ENCODE data around the gene THSD7A. TPM values are rescaled to one million over a fixed set of nuclear protein-coding genes. Genes with fewer than 3 reads are reported as not detected.

Gene THSD7A
- total and polyA plus RNA-seq, 2 of the 8 experiments (the other 6 are each of a cell fraction or from before 2014, with no cell fraction given) = 0.44 to 1.2 TPM

DNA sequence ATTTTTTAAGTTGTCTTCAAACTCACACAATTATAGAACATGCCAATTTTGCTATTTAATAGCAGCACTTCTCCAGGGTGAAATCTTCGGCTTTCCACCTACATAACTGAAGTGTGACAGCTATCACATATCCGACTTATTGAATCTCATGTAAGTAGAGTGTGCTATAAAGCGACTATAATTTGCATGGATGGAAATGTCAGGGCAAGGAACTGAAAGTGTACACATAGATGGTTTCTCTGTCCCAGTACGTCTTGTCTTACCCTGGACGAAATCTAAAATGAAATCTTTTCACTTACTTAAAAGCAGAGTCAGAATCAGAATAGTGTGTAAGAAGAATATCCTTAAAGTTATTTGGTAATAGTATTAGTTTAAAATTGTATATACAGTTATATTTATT, 132.3 kb downstream of the THSD7A start:
- H3K79me2 ChIP-seq (ENCODE audit: control insufficient read depth in 1 of 2, insufficient read depth in 2 of 2, low read length in 2 of 2) = no peaks in the 10 kb centered on the region
- H4K91ac ChIP-seq (replicated peaks; ENCODE audit: insufficient read length, low read length) = no peak overlapping the region
- H4K5ac ChIP-seq (ENCODE audit: insufficient read length, low read depth, low read length) = no peak overlapping the region
- H2BK15ac ChIP-seq (ENCODE audit: low read length) = no peak overlapping the region
- no peaks in the 10 kb centered on the region for H3K36me3 ChIP-seq (ENCODE audit: control insufficient read depth in 2 of 4, insufficient read depth in 4 of 4, low read length in 3 of 4)
- H3K9me3 ChIP-seq (ENCODE audit: insufficient read depth in 2 of 2, low read depth in 1 of 2, low read length in 1 of 2) = no peaks in the 10 kb centered on the region
- no peak overlapping the region for H3K18ac ChIP-seq (ENCODE audit: extremely low read depth, low read length)
- WGBS, 2 experiments (ENCODE audit: extremely low coverage in 1 of 2, insufficient coverage in 1 of 2, insufficient read length in 1 of 2, insufficient replicate concordance in 2 of 2, low coverage in 1 of 2, low lambda C conversion rate in 2 of 2, missing lambda C conversion rate in 1 of 2) = 81% methylated on average over 5 of the region's 5 CpGs; no CpG with 5 or more reads in 1 of the 2 experiments
- ChIA-PET POLR2A (ENCODE audit: partially characterized antibody) (no interaction called here), CTCF (ENCODE audit: partially characterized antibody) (no interaction called here)
- DNase-seq (ENCODE audit: low read depth in 1 of 2, low spot score in 2 of 2) (no peak), FAIRE-seq (no peak)
- H2BK5ac ChIP-seq (ENCODE audit: low read depth, low read length) = no peak overlapping the region
- no peaks in the 10 kb centered on the region for H3K27me3 ChIP-seq (replicated peaks in 1 of 4; ENCODE audit: control insufficient read depth in 3 of 4, extremely low read depth in 1 of 4, insufficient read depth in 3 of 4, low read length in 3 of 4)
- H2BK120ac ChIP-seq (replicated peaks; ENCODE audit: low read depth, low read length) = no peak overlapping the region
- no peak overlapping the region for H2AK5ac ChIP-seq (ENCODE audit: low read depth, low read length)
- no peak overlapping the region for H3K23ac ChIP-seq (ENCODE audit: insufficient read length)
- no peak overlapping the region for H2BK20ac ChIP-seq (ENCODE audit: low read length)
- H3K4me1 ChIP-seq (replicated peaks in 1 of 4; ENCODE audit: control insufficient read depth in 3 of 4, insufficient read depth in 4 of 4, low read length in 3 of 4) = peaks cover 0 to 6% (median 2%) of the 10 kb centered on the region in 4 experiments; a peak in 2 of 7 replicates
- H3K4me2 ChIP-seq (ENCODE audit: insufficient read depth in 1 of 2, low read depth in 2 of 2, low read length in 2 of 2) = no peak overlapping the region
- no peaks in the 10 kb centered on the region for H3K23me2 ChIP-seq (ENCODE audit: low read depth, low read length)
- H3K79me1 ChIP-seq (ENCODE audit: low read depth, low read length) = no peaks in the 10 kb centered on the region
- H2BK12ac ChIP-seq (ENCODE audit: low read depth, low read length) = no peak overlapping the region
- H4K20me1 ChIP-seq (replicated peaks in 1 of 2; ENCODE audit: control insufficient read depth in 1 of 2, insufficient read depth in 2 of 2, low read length in 2 of 2) = no peaks in the 10 kb centered on the region
- no peak overlapping the region for H3K4me3 ChIP-seq (ENCODE audit: extremely low read depth in 1 of 4, insufficient read depth in 2 of 4, low read depth in 3 of 4, low read length in 4 of 4)
- H2AFZ ChIP-seq (ENCODE audit: low read length) = no peak overlapping the region
- no peak overlapping the region for H3K4ac ChIP-seq (replicated peaks; ENCODE audit: insufficient read length, low read depth, low read length)
- H3K56ac ChIP-seq (replicated peaks; ENCODE audit: insufficient read length, low read depth, low read length) = no peak overlapping the region
- no peak overlapping the region for H3K27ac ChIP-seq (ENCODE audit: low read depth, low read length)
- no peak overlapping the region for H3K9ac ChIP-seq (replicated peaks in 1 of 4; ENCODE audit: extremely low read depth in 1 of 4, low read depth in 3 of 4, low read length in 3 of 4)
- TF ChIP-seq CHD2 (IDR thresholded peaks at IDR 0.05; ENCODE audit: low read length) = no peak
- TF ChIP-seq TAF7 (optimal IDR thresholded peaks at IDR 0.05; ENCODE audit: borderline replicate concordance, low read depth, low read length) = no peak
- TF ChIP-seq SIX5 (IDR thresholded peaks at IDR 0.05; ENCODE audit: low read depth, low read length) = no peak
- no peak for TF ChIP-seq TBP (IDR thresholded peaks at IDR 0.05; ENCODE audit: low read depth, low read length)
- TF ChIP-seq SP1 (IDR thresholded peaks at IDR 0.05; ENCODE audit: low read depth, low read length) = no peak
- no peak for TF ChIP-seq KDM5A (IDR thresholded peaks at IDR 0.05; ENCODE audit: low read length)
- no peak for TF ChIP-seq FOSL1 (IDR thresholded peaks at IDR 0.05; ENCODE audit: insufficient read depth, low read depth, low read length)
- TF ChIP-seq USF2 (IDR thresholded peaks at IDR 0.05; ENCODE audit: low read length) = no peak
- no peak for TF ChIP-seq SRF (IDR thresholded peaks at IDR 0.05; ENCODE audit: low read depth, low read length)
- TF ChIP-seq KDM1A (IDR thresholded peaks at IDR 0.05; ENCODE audit: borderline replicate concordance, low read length) = no peak
- TF ChIP-seq HDAC2 (IDR thresholded peaks at IDR 0.05; ENCODE audit: borderline replicate concordance in 1 of 2, low read depth in 2 of 2, low read length in 2 of 2) = no peak
- no peak for TF ChIP-seq HDAC6 (IDR thresholded peaks at IDR 0.05; ENCODE audit: low read depth, low read length)
- no peak for TF ChIP-seq EGR1 (IDR thresholded peaks at IDR 0.05; ENCODE audit: borderline replicate concordance, low read depth, low read length)
- TF ChIP-seq ZNF274 (IDR thresholded peaks at IDR 0.05; ENCODE audit: borderline replicate concordance, extremely low read depth, low read length) = no peak
- no peak overlapping the region for H3K14ac ChIP-seq (ENCODE audit: insufficient read length)
- H4K8ac ChIP-seq (ENCODE audit: extremely low read depth, insufficient read depth, low read length) = no peak overlapping the region

Data from H1 (cell line).